GM20000 (cell line): ENCODE results near the gene UBE2G1.

Experiments used
- DNase-seq: peaks from one replicate; pipeline ENCODE4 v3.0.0; 2012; ENCODE audit warnings: low spot score
- CTCF ChIP-seq: IDR thresholded peaks from 2 replicates; pipeline ENCODE4 v1.5.1; 2012; ENCODE audit warnings: mild to moderate bottlenecking, control low read depth; ENCODE audit errors: extremely low read depth, missing control alignments

Gene UBE2G1

GRCh38 chr17:4293572-4293971 is 72.9 kb downstream of the UBE2G1 start:
- TF ChIP-seq CTCF, result no peak
- DNase-seq, result peak; percentile 30

- TF ChIP-seq CTCF, result no peak
- no peak for DNase-seq
Observed at GRCh38 chr17:4287710-4288109, 78.8 kb downstream of the UBE2G1 start.

- no peak for DNase-seq
- no peak for TF ChIP-seq CTCF
Observed at GRCh38 chr17:4276514-4276913, 90.0 kb downstream of the UBE2G1 start.

- DNase-seq, result no peak
- no peak for TF ChIP-seq CTCF
Observed at GRCh38 chr17:4272972-4273368, 93.5 kb downstream of the UBE2G1 start.

- no peak for TF ChIP-seq CTCF
- no peak for DNase-seq
Observed at GRCh38 chr17:4272213-4272971, 94.1 kb downstream of the UBE2G1 start.

- DNase-seq, result no peak
- TF ChIP-seq CTCF, result no peak
Observed at GRCh38 chr17:4270736-4271135, 95.7 kb downstream of the UBE2G1 start.

- TF ChIP-seq CTCF, result no peak
- DNase-seq, result no peak
Observed at GRCh38 chr17:4269915-4270314, 96.6 kb downstream of the UBE2G1 start.
